Osteocyte (in vitro differentiated cells): ENCODE results near the gene PLXNC1. TPM values are rescaled to one million over a fixed set of nuclear protein-coding genes. Genes with fewer than 3 reads are reported as not detected.

Source experiments
- DNase-seq: peaks from one replicate; pipeline ENCODE4 v3.0.0; 2021; ENCODE audit warnings: mixed read lengths; ENCODE audit not compliant: unreplicated experiment; ENCODE audit errors: extremely low spot score
- H3K27ac Mint-ChIP-seq: one replicate; pipeline ENCODE4 v1.8.0; 2021; ENCODE audit warnings: mild to moderate bottlenecking, mixed read lengths; ENCODE audit not compliant: unreplicated experiment
- H3K27me3 Mint-ChIP-seq: one replicate; pipeline ENCODE4 v1.8.0; 2021; ENCODE audit warnings: mixed read lengths; ENCODE audit not compliant: unreplicated experiment
- H3K36me3 Mint-ChIP-seq: one replicate; pipeline ENCODE4 v1.8.0; 2021; ENCODE audit warnings: mixed read lengths; ENCODE audit not compliant: unreplicated experiment
- H3K4me1 Mint-ChIP-seq: one replicate; pipeline ENCODE4 v1.8.0; 2021; ENCODE audit warnings: mixed read lengths; ENCODE audit not compliant: unreplicated experiment
- H3K4me3 Mint-ChIP-seq: one replicate; pipeline ENCODE4 v1.8.0; 2021; ENCODE audit warnings: mild to moderate bottlenecking, moderate library complexity, mixed read lengths; ENCODE audit not compliant: unreplicated experiment
- H3K9me3 Mint-ChIP-seq: one replicate; pipeline ENCODE4 v1.8.0; 2021; ENCODE audit warnings: mixed read lengths; ENCODE audit not compliant: unreplicated experiment
- CTCF ChIP-seq: fragments of 200-600 bp; sonication (generic); IDR thresholded peaks from 2 replicates; pipeline ENCODE4 v1.5.0; 2021; ENCODE audit warnings: antibody characterized with exemption, mild to moderate bottlenecking, moderate library complexity
- total RNA-seq: library from RNA; stranded (reverse); gene quantifications from 2 replicates; pipeline ENCODE4 v1.2.1, GENCODE V29; 2021

Gene PLXNC1
- total RNA-seq, 1 donor from 2014 or later = 0.32 TPM

DNA sequence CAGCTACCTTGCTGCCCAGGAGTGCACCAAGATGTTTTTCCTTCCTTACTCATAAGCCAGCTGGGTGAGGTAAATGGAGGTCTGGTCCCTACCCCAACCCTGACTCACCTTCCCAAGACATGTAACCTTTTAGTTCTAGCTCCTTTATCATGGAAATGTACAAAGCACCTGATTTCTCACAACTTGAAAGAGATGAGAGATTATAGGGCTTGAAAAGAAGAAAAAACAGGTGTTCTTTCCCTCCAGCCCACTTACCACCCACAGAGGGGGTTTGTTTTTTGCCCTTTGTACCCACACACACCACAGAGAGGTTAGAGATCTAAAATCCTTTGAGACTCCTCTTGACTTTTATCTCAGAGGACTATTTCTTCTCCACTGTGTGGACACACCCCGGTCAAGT, 21.1 kb downstream of the PLXNC1 start:
- DNase-seq = no peak
- peaks cover 9% of the 10 kb centered on the region for H3K4me1 Mint-ChIP-seq
- no peaks in the 10 kb centered on the region for H3K36me3 Mint-ChIP-seq
- no peak overlapping the region for H3K4me3 Mint-ChIP-seq
- no peak for TF ChIP-seq CTCF
- H3K27ac Mint-ChIP-seq = no peak overlapping the region
- no peaks in the 10 kb centered on the region for H3K9me3 Mint-ChIP-seq
- H3K27me3 Mint-ChIP-seq = peaks cover 34% of the 10 kb centered on the region

- Mint-ChIP-seq H3K4me3 (no peak overlapping the region), H3K4me1 (peaks cover 9% of the 10 kb centered on the region), H3K27me3 (peaks cover 29% of the 10 kb centered on the region), H3K27ac (no peak overlapping the region), H3K36me3 (no peaks in the 10 kb centered on the region), H3K9me3 (no peaks in the 10 kb centered on the region)
- TF ChIP-seq CTCF = no peak
- no peak for DNase-seq
Measured at GRCh38 chr12:94169966-94170689, 21.8 kb downstream of the PLXNC1 start.

- Mint-ChIP-seq H3K27ac (no peak overlapping the region), H3K4me3 (no peak overlapping the region), H3K4me1 (peaks cover 9% of the 10 kb centered on the region), H3K9me3 (no peaks in the 10 kb centered on the region), H3K36me3 (no peaks in the 10 kb centered on the region), H3K27me3 (peaks cover 26% of the 10 kb centered on the region)
- DNase-seq = no peak
- TF ChIP-seq CTCF = no peak
Measured at GRCh38 chr12:94170690-94171594, 22.6 kb downstream of the PLXNC1 start.

DNA sequence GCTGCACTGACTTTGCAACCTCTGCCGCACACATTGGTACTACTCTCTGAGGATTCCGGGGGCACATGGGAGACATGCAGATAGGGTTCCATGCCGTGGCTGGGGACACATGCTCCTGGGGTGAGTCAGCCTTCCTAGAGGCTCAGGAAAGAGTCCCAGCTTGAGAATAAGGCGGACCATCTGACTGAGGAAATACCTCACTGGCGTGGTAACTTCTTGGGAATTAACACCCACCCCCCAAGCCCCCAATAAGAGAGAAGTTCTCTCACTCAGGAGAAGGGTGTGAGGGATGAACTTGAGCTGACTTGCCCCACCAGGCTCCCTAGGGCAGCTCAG, 23.2 kb downstream of the PLXNC1 start:
- DNase-seq = no peak
- H3K4me1 Mint-ChIP-seq = peaks cover 11% of the 10 kb centered on the region
- H3K27ac Mint-ChIP-seq = no peak overlapping the region
- H3K36me3 Mint-ChIP-seq = no peaks in the 10 kb centered on the region
- no peak for TF ChIP-seq CTCF
- H3K4me3 Mint-ChIP-seq = no peak overlapping the region
- peaks cover 24% of the 10 kb centered on the region for H3K27me3 Mint-ChIP-seq
- no peaks in the 10 kb centered on the region for H3K9me3 Mint-ChIP-seq

DNA sequence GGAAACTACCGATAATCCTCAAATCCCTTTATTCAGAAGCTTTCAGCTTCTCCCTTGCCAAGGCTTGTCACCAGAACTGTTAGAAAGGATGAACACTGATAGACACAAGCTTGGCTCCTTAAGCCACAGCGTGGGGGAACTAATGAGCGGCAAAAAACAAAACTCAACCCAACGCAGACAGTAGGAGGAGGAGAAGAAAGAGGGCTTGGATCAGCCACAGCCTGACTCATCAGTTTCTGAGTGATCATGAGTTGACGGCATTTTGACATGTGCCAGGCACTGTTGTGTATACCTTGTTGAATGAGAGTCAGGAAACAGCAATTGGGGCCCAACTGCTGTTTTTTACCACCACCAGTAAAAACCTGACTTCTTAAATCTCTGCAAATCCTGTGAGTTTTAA, 23.7 kb downstream of the PLXNC1 start:
- TF ChIP-seq CTCF = no peak
- H3K4me3 Mint-ChIP-seq = no peak overlapping the region
- peaks cover 11% of the 10 kb centered on the region for H3K4me1 Mint-ChIP-seq
- no peak for DNase-seq
- peaks cover 20% of the 10 kb centered on the region for H3K27me3 Mint-ChIP-seq
- no peak overlapping the region for H3K27ac Mint-ChIP-seq
- H3K9me3 Mint-ChIP-seq = no peaks in the 10 kb centered on the region
- no peaks in the 10 kb centered on the region for H3K36me3 Mint-ChIP-seq
